Measurements from ENCODE around the gene DNAJC5. TPM values are rescaled to one million over a fixed set of nuclear protein-coding genes. Genes with fewer than 3 reads are reported as not detected.
A peak's percentile ranks its signal among the peaks of the same experiment; 100 is the strongest.

The DNAJC5 gene
- total and polyA plus RNA-seq, 2 donors (not counting 1 experiment from before 2014, with no cell fraction given), result 12.2 to 33.3 TPM

DNA sequence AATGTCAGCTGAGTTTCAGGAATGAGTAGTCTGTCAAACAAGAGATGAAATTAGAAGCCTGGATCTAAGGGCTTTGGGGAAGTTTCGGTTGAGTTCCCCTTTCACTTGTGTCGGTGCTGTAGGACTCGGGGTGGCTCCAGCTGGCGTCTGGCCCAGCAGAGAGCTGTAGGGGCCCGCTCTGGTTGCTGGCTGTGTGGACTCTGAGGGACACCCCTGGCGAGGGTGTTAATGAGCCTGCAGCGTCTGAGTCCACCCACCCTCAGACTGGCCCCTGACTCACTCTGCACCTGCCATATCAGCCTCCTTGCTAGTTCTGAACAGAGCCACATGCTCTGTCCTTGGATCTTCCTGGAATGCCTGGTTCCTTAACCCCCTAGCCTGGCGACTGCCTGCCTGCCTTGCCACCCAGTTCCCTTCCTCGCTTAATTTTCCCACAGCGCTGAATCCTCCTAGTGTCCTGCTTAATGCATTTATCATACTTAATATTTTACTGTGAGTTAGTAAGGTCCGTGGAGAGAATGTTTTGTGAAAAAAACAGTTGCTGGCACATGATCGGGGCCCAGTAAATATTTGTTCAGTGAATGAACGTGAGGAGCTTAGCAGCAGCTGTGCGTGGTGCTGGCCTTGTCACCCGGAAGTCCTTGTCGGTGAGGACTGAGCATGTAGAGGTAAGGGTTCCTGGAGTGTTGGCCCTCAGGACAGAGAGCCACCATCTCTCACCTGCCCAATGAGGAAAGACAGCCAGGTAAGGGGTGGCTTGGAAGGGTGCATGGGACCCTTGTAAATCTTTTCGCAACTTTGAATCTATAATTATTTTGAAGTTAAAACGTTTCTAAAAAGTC, 1.6 kb downstream of the DNAJC5 start:
- Histone ChIP-seq H3K79me2 (ENCODE audit: control insufficient read depth, insufficient read depth, low read length) (peaks cover 56% of the 10 kb centered on the region), H3K4me3 (ENCODE audit: control extremely low read depth in 1 of 5, extremely low read depth in 1 of 5, insufficient read depth in 1 of 5, low read depth in 2 of 5, low read length in 4 of 5) (peak overlapping the region; percentile 27 to 81 (median 60)), H3K9me3 (ENCODE audit: control extremely low read depth in 1 of 3, control insufficient read depth in 2 of 3, insufficient read depth in 1 of 3, low read length in 2 of 3) (no peaks in the 10 kb centered on the region), H3K27ac (ENCODE audit: low read length in 2 of 2) (peak overlapping the region; percentile 29 to 80), H3K4me1 (ENCODE audit: control insufficient read depth in 2 of 2, insufficient read depth in 2 of 2, low read length in 2 of 2) (peaks cover 24 to 52% of the 10 kb centered on the region in 2 donors), H3K4me2 (replicated peaks; ENCODE audit: low read depth, low read length, poor library complexity, severe bottlenecking) (peak overlapping the region; percentile 93), H4K20me1 (ENCODE audit: control insufficient read depth, insufficient read depth, low read length, poor library complexity, severe bottlenecking) (peaks cover 60% of the 10 kb centered on the region), H3K9ac (ENCODE audit: low read length) (peak overlapping the region; percentile 65), H2AFZ (ENCODE audit: insufficient read depth, low read depth, low read length, poor library complexity, severe bottlenecking) (peak overlapping the region; percentile 40), H3K36me3 (replicated peaks in 1 of 2; ENCODE audit: control extremely low read depth in 1 of 2, control insufficient read depth in 1 of 2, extremely low read depth in 1 of 2, insufficient read depth in 2 of 2, low read length in 1 of 2) (peaks cover 0 to 8% of the 10 kb centered on the region in 2 experiments), H3K27me3 (replicated peaks in 1 of 4; ENCODE audit: control extremely low read depth in 1 of 4, control insufficient read depth in 3 of 4, insufficient read depth in 4 of 4, low read length in 3 of 4) (no peaks in the 10 kb centered on the region)
- Mint-ChIP-seq H3K27me3 (no peaks in the 10 kb centered on the region), H3K4me3 (peak overlapping the region; percentile 93), H3K27ac (peak overlapping the region; percentile 91), H3K9me3 (ENCODE audit: insufficient read depth) (no peaks in the 10 kb centered on the region), H3K4me1 (peaks cover 51% of the 10 kb centered on the region)
- TF ChIP-seq EZH2 (IDR thresholded peaks at IDR 0.05; ENCODE audit: borderline replicate concordance, insufficient read depth, low read depth, low read length, poor library complexity, severe bottlenecking), result no peak
- TF ChIP-seq, protein P1, sequence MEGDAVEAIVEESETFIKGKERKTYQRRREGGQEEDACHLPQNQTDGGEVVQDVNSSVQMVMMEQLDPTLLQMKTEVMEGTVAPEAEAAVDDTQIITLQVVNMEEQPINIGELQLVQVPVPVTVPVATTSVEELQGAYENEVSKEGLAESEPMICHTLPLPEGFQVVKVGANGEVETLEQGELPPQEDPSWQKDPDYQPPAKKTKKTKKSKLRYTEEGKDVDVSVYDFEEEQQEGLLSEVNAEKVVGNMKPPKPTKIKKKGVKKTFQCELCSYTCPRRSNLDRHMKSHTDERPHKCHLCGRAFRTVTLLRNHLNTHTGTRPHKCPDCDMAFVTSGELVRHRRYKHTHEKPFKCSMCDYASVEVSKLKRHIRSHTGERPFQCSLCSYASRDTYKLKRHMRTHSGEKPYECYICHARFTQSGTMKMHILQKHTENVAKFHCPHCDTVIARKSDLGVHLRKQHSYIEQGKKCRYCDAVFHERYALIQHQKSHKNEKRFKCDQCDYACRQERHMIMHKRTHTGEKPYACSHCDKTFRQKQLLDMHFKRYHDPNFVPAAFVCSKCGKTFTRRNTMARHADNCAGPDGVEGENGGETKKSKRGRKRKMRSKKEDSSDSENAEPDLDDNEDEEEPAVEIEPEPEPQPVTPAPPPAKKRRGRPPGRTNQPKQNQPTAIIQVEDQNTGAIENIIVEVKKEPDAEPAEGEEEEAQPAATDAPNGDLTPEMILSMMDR (IDR thresholded peaks at IDR 0.05), result no peak
- ATAC-seq (ENCODE audit: low read depth), result peak; percentile 29
- intact Hi-C loops (cut with micrococcal nuclease), result loop anchor here (2.0 to 10.0 kb wide), 2 partner anchors 270 to 942 kb away; partner anchors contain the start of genes GMEB2 and SLC17A9
- peak; percentile 79 for DNase-seq
- 3% methylated on average over 12 of the region's 18 CpGs for WGBS (ENCODE audit: insufficient coverage)
- CTCF ChIA-PET, result interaction anchor here (0.8 to 1.7 kb wide), 10 partner anchors 13 to 359 kb away, joined by 3 to 7 read pairs (median 4); partner anchors contain the start of genes LKAAEAR1, PRPF6, PTK6 and UCKL1
- POLR2A ChIA-PET, result interaction anchor here (1.3 to 2.0 kb wide), 3 partner anchors 31 to 83 kb away, joined by 5 to 6 read pairs (median 6); partner anchors contain the start of genes SAMD10, TPD52L2 and UCKL1

Data from B cell (primary cell).